GM19467 (cell line): Measurements from ENCODE around the gene C1orf21.

Experiments
- ATAC-seq: cut with Tn5 transposase; IDR thresholded peaks from one replicate; pipeline ENCODE4 v1.9.1; 2021; ENCODE audit warnings: mild to moderate bottlenecking, moderate library complexity; ENCODE audit not compliant: unreplicated experiment

The C1orf21 gene

GRCh38 chr1:184409011-184409410 lies 22.2 kb downstream of the C1orf21 start:
- ATAC-seq = no peak

GRCh38 chr1:184412472-184412871 lies 25.6 kb downstream of the C1orf21 start:
- ATAC-seq = no peak

GRCh38 chr1:184416481-184416880 lies 29.7 kb downstream of the C1orf21 start:
- no peak for ATAC-seq

GRCh38 chr1:184416946-184417345 lies 30.1 kb downstream of the C1orf21 start:
- no peak for ATAC-seq

GRCh38 chr1:184417916-184418315 lies 31.1 kb downstream of the C1orf21 start:
- ATAC-seq = no peak

GRCh38 chr1:184418652-184419349 lies 32.0 kb downstream of the C1orf21 start:
- ATAC-seq = no peak

- ATAC-seq = no peak
These were observed 32.7 kb downstream of the C1orf21 start for GRCh38 chr1:184419350-184420161.

- no peak for ATAC-seq
These were observed 35.8 kb downstream of the C1orf21 start for GRCh38 chr1:184422490-184423233.

GRCh38 chr1:184423649-184424048 lies 36.8 kb downstream of the C1orf21 start:
- ATAC-seq = no peak

GRCh38 chr1:184424157-184424556 lies 37.3 kb downstream of the C1orf21 start:
- ATAC-seq = no peak

- no peak for ATAC-seq
These were observed 38.1 kb downstream of the C1orf21 start for GRCh38 chr1:184424945-184425344.

GRCh38 chr1:184425449-184426277 lies 38.8 kb downstream of the C1orf21 start:
- no peak for ATAC-seq

GRCh38 chr1:184426278-184426674 lies 39.4 kb downstream of the C1orf21 start:
- no peak for ATAC-seq

GRCh38 chr1:184427722-184428121 lies 40.9 kb downstream of the C1orf21 start:
- ATAC-seq = no peak

GRCh38 chr1:184428604-184429003 lies 41.8 kb downstream of the C1orf21 start:
- ATAC-seq = no peak

- ATAC-seq = no peak
These were observed 42.5 kb downstream of the C1orf21 start for GRCh38 chr1:184429335-184429734.

- ATAC-seq = no peak
These were observed 47.2 kb downstream of the C1orf21 start for GRCh38 chr1:184433956-184434502.

GRCh38 chr1:184437291-184437690 lies 50.5 kb downstream of the C1orf21 start:
- ATAC-seq = no peak

- no peak for ATAC-seq
These were observed 51.5 kb downstream of the C1orf21 start for GRCh38 chr1:184438363-184438762.

- no peak for ATAC-seq
These were observed 55.4 kb downstream of the C1orf21 start for GRCh38 chr1:184442260-184442659.
